Neural progenitor cell (in vitro differentiated cells): ENCODE measurements around the gene CAGE1. TPM values are rescaled to one million over a fixed set of nuclear protein-coding genes. Genes with fewer than 3 reads are reported as not detected.

Experiments used
- DNase-seq: peaks from one replicate; pipeline ENCODE4 v3.0.0-alpha.2; 2016; ENCODE audit warnings: low spot score
- H2AFZ ChIP-seq: fragments of 200-600 bp; sonication (generic); replicated peaks from 2 replicates; pipeline ENCODE4 v1.6.1; 2016; ENCODE audit warnings: antibody characterized with exemption
- H3F3A ChIP-seq: fragments of 200-600 bp; sonication (generic); 2 replicates; pipeline ENCODE4 v1.6.1; 2016; ENCODE audit warnings: antibody characterized with exemption, low read depth
- H3K27ac ChIP-seq: fragments of 200-600 bp; sonication (generic); 2 replicates; pipeline ENCODE4 v1.5.1; 2016; ENCODE audit warnings: mild to moderate bottlenecking
- H3K27me3 ChIP-seq: fragments of 200-600 bp; sonication (generic); 2 replicates; pipeline ENCODE4 v1.6.1; 2016; ENCODE audit warnings: mild to moderate bottlenecking, moderate library complexity
- H3K36me3 ChIP-seq: fragments of 200-600 bp; sonication (generic); 2 replicates; pipeline ENCODE4 v1.5.1; 2016
- H3K4me1 ChIP-seq: fragments of 200-600 bp; sonication (generic); 2 replicates; pipeline ENCODE4 v1.6.1; 2016; ENCODE audit warnings: mixed run types
- H3K4me2 ChIP-seq: fragments of 200-600 bp; sonication (generic); 2 replicates; pipeline ENCODE4 v1.6.1; 2016
- H3K4me3 ChIP-seq: fragments of 200-600 bp; sonication (generic); 2 replicates; pipeline ENCODE4 v1.5.1; 2016
- H3K79me2 ChIP-seq: fragments of 200-600 bp; sonication (generic); 2 replicates; pipeline ENCODE4 v1.6.1; 2016; ENCODE audit warnings: low read depth
- H3K9ac ChIP-seq: fragments of 200-600 bp; sonication (generic); 2 replicates; pipeline ENCODE4 v1.6.1; 2016
- H3K9me3 ChIP-seq: fragments of 200-600 bp; sonication (generic); 2 replicates; pipeline ENCODE4 v1.5.1; 2016; ENCODE audit warnings: low read depth
- H4K20me1 ChIP-seq: fragments of 200-600 bp; sonication (generic); 2 replicates; pipeline ENCODE4 v1.6.1; 2016; ENCODE audit warnings: low read depth
- H3K27ac Mint-ChIP-seq: 3 replicates; pipeline ENCODE4 v1.8.0; 2021; ENCODE audit warnings: mixed read lengths
- H3K27me3 Mint-ChIP-seq: 2 replicates; pipeline ENCODE4 v1.8.0; 2022; ENCODE audit warnings: low read depth, mild to moderate bottlenecking, inconsistent platforms, moderate library complexity, mixed read lengths; ENCODE audit not compliant: insufficient read depth
- H3K36me3 Mint-ChIP-seq: 3 replicates; pipeline ENCODE4 v1.8.0; 2021; ENCODE audit warnings: mixed read lengths
- H3K4me1 Mint-ChIP-seq: 3 replicates; pipeline ENCODE4 v1.8.0; 2021; ENCODE audit warnings: mixed read lengths
- H3K4me3 Mint-ChIP-seq: 3 replicates; pipeline ENCODE4 v1.8.0; 2021; ENCODE audit warnings: mild to moderate bottlenecking, moderate library complexity, mixed read lengths
- H3K9me3 Mint-ChIP-seq: 3 replicates; pipeline ENCODE4 v1.8.0; 2020; ENCODE audit warnings: mixed read lengths
- CTCF ChIP-seq: fragments of 200-600 bp; sonication (generic); IDR thresholded peaks from 2 replicates; pipeline ENCODE4 v1.5.1; 2017; ENCODE audit warnings: antibody characterized with exemption, mild to moderate bottlenecking
- EZH2 ChIP-seq: fragments of 200-600 bp; sonication (generic); IDR thresholded peaks from 2 replicates; pipeline ENCODE4 v1.6.1; 2017; ENCODE audit warnings: antibody characterized with exemption, mild to moderate bottlenecking, moderate library complexity
- EZH2phosphoT487 ChIP-seq: fragments of 200-600 bp; sonication (generic); IDR thresholded peaks from 2 replicates; pipeline ENCODE4 v1.6.1; 2017; ENCODE audit warnings: antibody characterized with exemption
- total RNA-seq: library from RNA; depleted of rRNA; stranded (reverse); fragments of >200 nt; gene quantifications from 2 replicates; pipeline ENCODE4 v1.2.3, GENCODE V29; 2015; ENCODE audit warnings: low replicate concordance

Gene CAGE1
- total RNA-seq, 1 donor from 2014 or later, result not detected

GRCh38 chr6:7404546-7404945, 15.0 kb upstream of the CAGE1 start:
- H3K4me2 ChIP-seq, result no peak overlapping the region
- no peaks in the 10 kb centered on the region for H3K27me3 ChIP-seq
- no peaks in the 10 kb centered on the region for H3K9me3 ChIP-seq
- H3F3A ChIP-seq, result no peaks in the 10 kb centered on the region
- TF ChIP-seq CTCF (no peak), EZH2 (no peak), EZH2phosphoT487 (no peak)
- peaks cover 14% of the 10 kb centered on the region for H3K36me3 ChIP-seq
- Mint-ChIP-seq H3K27ac (no peak overlapping the region), H3K4me1 (no peaks in the 10 kb centered on the region), H3K4me3 (no peak overlapping the region), H3K9me3 (no peaks in the 10 kb centered on the region), H3K36me3 (peaks cover 22% of the 10 kb centered on the region), H3K27me3 (no peaks in the 10 kb centered on the region)
- no peaks in the 10 kb centered on the region for H4K20me1 ChIP-seq
- H3K9ac ChIP-seq, result no peak overlapping the region
- no peak overlapping the region for H3K4me3 ChIP-seq
- H2AFZ ChIP-seq, result no peak overlapping the region
- DNase-seq, result no peak
- no peak overlapping the region for H3K27ac ChIP-seq
- H3K4me1 ChIP-seq, result no peaks in the 10 kb centered on the region
- H3K79me2 ChIP-seq, result no peaks in the 10 kb centered on the region

- H3K27ac ChIP-seq, result no peak overlapping the region
- no peak for DNase-seq
- no peaks in the 10 kb centered on the region for H3K27me3 ChIP-seq
- H2AFZ ChIP-seq, result no peak overlapping the region
- Mint-ChIP-seq H3K9me3 (no peaks in the 10 kb centered on the region), H3K4me3 (no peak overlapping the region), H3K27ac (no peak overlapping the region), H3K27me3 (no peaks in the 10 kb centered on the region), H3K36me3 (peaks cover 20% of the 10 kb centered on the region), H3K4me1 (no peaks in the 10 kb centered on the region)
- no peak overlapping the region for H3K4me3 ChIP-seq
- H3K4me1 ChIP-seq, result no peaks in the 10 kb centered on the region
- no peaks in the 10 kb centered on the region for H3F3A ChIP-seq
- peaks cover 19% of the 10 kb centered on the region for H3K36me3 ChIP-seq
- H3K79me2 ChIP-seq, result no peaks in the 10 kb centered on the region
- H3K9ac ChIP-seq, result no peak overlapping the region
- H4K20me1 ChIP-seq, result no peaks in the 10 kb centered on the region
- no peak overlapping the region for H3K4me2 ChIP-seq
- no peaks in the 10 kb centered on the region for H3K9me3 ChIP-seq
- TF ChIP-seq CTCF, result no peak
- TF ChIP-seq EZH2phosphoT487, result no peak
- no peak for TF ChIP-seq EZH2
These were observed 13.2 kb upstream of the CAGE1 start for GRCh38 chr6:7402716-7403115.

- H4K20me1 ChIP-seq, result no peaks in the 10 kb centered on the region
- Mint-ChIP-seq H3K4me1 (no peaks in the 10 kb centered on the region), H3K9me3 (no peaks in the 10 kb centered on the region), H3K4me3 (no peak overlapping the region), H3K36me3 (peaks cover 18% of the 10 kb centered on the region), H3K27me3 (no peaks in the 10 kb centered on the region), H3K27ac (no peak overlapping the region)
- no peaks in the 10 kb centered on the region for H3F3A ChIP-seq
- no peaks in the 10 kb centered on the region for H3K27me3 ChIP-seq
- no peaks in the 10 kb centered on the region for H3K79me2 ChIP-seq
- H3K9ac ChIP-seq, result no peak overlapping the region
- H3K9me3 ChIP-seq, result no peaks in the 10 kb centered on the region
- TF ChIP-seq EZH2phosphoT487, result no peak
- no peak for TF ChIP-seq CTCF
- TF ChIP-seq EZH2, result no peak
- H3K4me3 ChIP-seq, result no peak overlapping the region
- no peak overlapping the region for H2AFZ ChIP-seq
- no peak overlapping the region for H3K27ac ChIP-seq
- peaks cover 19% of the 10 kb centered on the region for H3K36me3 ChIP-seq
- no peaks in the 10 kb centered on the region for H3K4me1 ChIP-seq
- no peak overlapping the region for H3K4me2 ChIP-seq
- DNase-seq, result no peak
These were observed 11.5 kb upstream of the CAGE1 start for GRCh38 chr6:7401075-7401474.
